ENCODE measurements around the gene LYRM4.

The LYRM4 gene

DNA sequence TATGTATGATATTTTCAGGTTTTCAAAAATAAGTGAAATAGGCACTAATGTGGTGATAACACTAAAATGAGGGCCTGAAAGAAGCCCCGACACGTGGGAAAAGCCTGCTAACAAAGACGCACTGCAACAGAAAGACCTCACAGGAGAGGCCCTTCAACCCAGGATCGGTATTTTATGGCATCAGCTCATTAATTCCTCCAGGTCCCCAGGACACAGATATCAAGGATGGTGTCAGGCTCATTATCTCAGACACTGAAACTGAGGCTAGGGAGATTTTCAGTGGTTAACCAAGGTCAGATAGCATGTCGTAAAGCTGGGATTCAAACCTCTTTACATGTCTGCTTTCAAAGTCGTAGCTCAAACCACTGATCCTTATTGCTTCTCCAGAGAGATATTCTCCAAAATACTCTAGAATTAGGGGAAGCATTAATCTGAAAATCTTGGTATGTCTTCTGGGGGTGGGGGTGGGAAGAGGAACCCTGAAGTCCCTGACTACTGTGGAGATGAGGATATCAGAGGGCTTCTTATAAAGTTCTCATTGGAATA is 111.5 kb downstream of the LYRM4 start:
- H3K36me3 ChIP-seq (ENCODE audit: insufficient read depth, low read length): no peaks in the 10 kb centered on the region
- H3K4me1 ChIP-seq (ENCODE audit: insufficient read depth, low read length): peaks cover 11% of the 10 kb centered on the region
- H3K9me3 ChIP-seq (ENCODE audit: low read length): no peaks in the 10 kb centered on the region
- H3K27me3 ChIP-seq (ENCODE audit: insufficient read depth, low read length): no peaks in the 10 kb centered on the region
- H2AFZ ChIP-seq (ENCODE audit: low read depth, low read length): no peak overlapping the region
- H3K4me3 ChIP-seq (ENCODE audit: low read length): no peak overlapping the region

- no peaks in the 10 kb centered on the region for H3K27me3 ChIP-seq (ENCODE audit: insufficient read depth, low read length)
- H3K9me3 ChIP-seq (ENCODE audit: low read length): no peaks in the 10 kb centered on the region
- H2AFZ ChIP-seq (ENCODE audit: low read depth, low read length): no peak overlapping the region
- no peaks in the 10 kb centered on the region for H3K4me1 ChIP-seq (ENCODE audit: insufficient read depth, low read length)
- no peak overlapping the region for H3K4me3 ChIP-seq (ENCODE audit: low read length)
- H3K36me3 ChIP-seq (ENCODE audit: insufficient read depth, low read length): no peaks in the 10 kb centered on the region
Measured at GRCh38 chr6:5146398-5146797, 114.4 kb downstream of the LYRM4 start.

DNA sequence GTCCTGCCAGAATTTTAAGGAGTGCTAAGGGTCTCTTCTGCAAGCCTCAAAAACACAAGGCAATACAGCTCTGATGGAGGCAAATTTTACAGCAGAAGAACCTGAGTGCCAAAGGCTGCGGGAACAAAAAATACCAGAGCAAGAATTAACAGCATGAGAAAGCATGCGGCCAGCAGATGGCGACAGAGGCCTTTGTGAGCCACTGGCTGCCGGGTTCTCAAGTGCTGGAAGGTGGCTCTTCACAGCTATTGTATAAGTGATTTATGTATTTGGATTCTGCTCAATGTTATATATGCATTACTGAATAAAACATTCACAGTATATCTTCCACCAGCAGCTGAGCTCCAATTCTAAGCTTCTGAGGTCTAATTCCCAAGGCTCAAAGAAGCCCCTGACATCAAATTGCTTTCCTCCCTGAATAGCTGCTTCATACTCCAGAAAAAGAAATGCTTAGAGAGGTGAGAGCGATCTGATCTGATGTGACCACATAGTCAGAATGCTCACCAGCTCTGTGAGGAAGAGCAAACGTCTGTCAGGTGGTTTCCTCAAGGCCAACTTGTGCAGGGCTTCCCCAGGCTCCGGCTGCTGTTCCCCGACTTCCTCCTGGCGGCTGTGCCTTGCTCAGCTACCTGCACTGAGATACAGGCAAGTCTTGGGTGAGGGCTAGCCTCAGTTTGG is 117.0 kb downstream of the LYRM4 start:
- no peak overlapping the region for H3K4me3 ChIP-seq (ENCODE audit: low read length)
- H3K9me3 ChIP-seq (ENCODE audit: low read length): no peaks in the 10 kb centered on the region
- H2AFZ ChIP-seq (ENCODE audit: low read depth, low read length): no peak overlapping the region

GRCh38 chr6:5142915-5143314 is 117.8 kb downstream of the LYRM4 start:
- Histone ChIP-seq H3K4me1 (ENCODE audit: insufficient read depth, low read length) (no peaks in the 10 kb centered on the region), H3K9me3 (ENCODE audit: low read length) (no peaks in the 10 kb centered on the region), H3K36me3 (ENCODE audit: insufficient read depth, low read length) (no peaks in the 10 kb centered on the region), H3K4me3 (ENCODE audit: low read length) (no peak overlapping the region), H3K27me3 (ENCODE audit: insufficient read depth, low read length) (no peaks in the 10 kb centered on the region), H2AFZ (ENCODE audit: low read depth, low read length) (no peak overlapping the region)

More for the DNA sequence above, 117.0 kb downstream of the LYRM4 start:
- Histone ChIP-seq H3K4me1 (ENCODE audit: insufficient read depth, low read length) (no peaks in the 10 kb centered on the region), H3K36me3 (ENCODE audit: insufficient read depth, low read length) (no peaks in the 10 kb centered on the region), H3K27me3 (ENCODE audit: insufficient read depth, low read length) (no peaks in the 10 kb centered on the region)

GRCh38 chr6:5142131-5142530 is 118.6 kb downstream of the LYRM4 start:
- Histone ChIP-seq H3K4me1 (ENCODE audit: insufficient read depth, low read length) (no peaks in the 10 kb centered on the region), H3K27me3 (ENCODE audit: insufficient read depth, low read length) (no peaks in the 10 kb centered on the region), H3K4me3 (ENCODE audit: low read length) (no peak overlapping the region)

GRCh38 chr6:5141046-5141445 is 119.7 kb downstream of the LYRM4 start:
- no peaks in the 10 kb centered on the region for H3K9me3 ChIP-seq (ENCODE audit: low read length)
- no peaks in the 10 kb centered on the region for H3K36me3 ChIP-seq (ENCODE audit: insufficient read depth, low read length)
- H3K4me3 ChIP-seq (ENCODE audit: low read length): no peak overlapping the region
- H3K4me1 ChIP-seq (ENCODE audit: insufficient read depth, low read length): no peaks in the 10 kb centered on the region
- no peak overlapping the region for H2AFZ ChIP-seq (ENCODE audit: low read depth, low read length)
- H3K27me3 ChIP-seq (ENCODE audit: insufficient read depth, low read length): no peaks in the 10 kb centered on the region

More at GRCh38 chr6:5142131-5142530, 118.6 kb downstream of the LYRM4 start:
- no peaks in the 10 kb centered on the region for H3K36me3 ChIP-seq (ENCODE audit: insufficient read depth, low read length)
- no peaks in the 10 kb centered on the region for H3K9me3 ChIP-seq (ENCODE audit: low read length)
- H2AFZ ChIP-seq (ENCODE audit: low read depth, low read length): no peak overlapping the region

GRCh38 chr6:5139828-5140771 is 120.7 kb downstream of the LYRM4 start:
- Histone ChIP-seq H3K4me3 (ENCODE audit: low read length) (no peak overlapping the region), H3K36me3 (ENCODE audit: insufficient read depth, low read length) (no peaks in the 10 kb centered on the region), H3K27me3 (ENCODE audit: insufficient read depth, low read length) (no peaks in the 10 kb centered on the region), H3K9me3 (ENCODE audit: low read length) (no peaks in the 10 kb centered on the region), H3K4me1 (ENCODE audit: insufficient read depth, low read length) (no peaks in the 10 kb centered on the region), H2AFZ (ENCODE audit: low read depth, low read length) (no peak overlapping the region)

DNA sequence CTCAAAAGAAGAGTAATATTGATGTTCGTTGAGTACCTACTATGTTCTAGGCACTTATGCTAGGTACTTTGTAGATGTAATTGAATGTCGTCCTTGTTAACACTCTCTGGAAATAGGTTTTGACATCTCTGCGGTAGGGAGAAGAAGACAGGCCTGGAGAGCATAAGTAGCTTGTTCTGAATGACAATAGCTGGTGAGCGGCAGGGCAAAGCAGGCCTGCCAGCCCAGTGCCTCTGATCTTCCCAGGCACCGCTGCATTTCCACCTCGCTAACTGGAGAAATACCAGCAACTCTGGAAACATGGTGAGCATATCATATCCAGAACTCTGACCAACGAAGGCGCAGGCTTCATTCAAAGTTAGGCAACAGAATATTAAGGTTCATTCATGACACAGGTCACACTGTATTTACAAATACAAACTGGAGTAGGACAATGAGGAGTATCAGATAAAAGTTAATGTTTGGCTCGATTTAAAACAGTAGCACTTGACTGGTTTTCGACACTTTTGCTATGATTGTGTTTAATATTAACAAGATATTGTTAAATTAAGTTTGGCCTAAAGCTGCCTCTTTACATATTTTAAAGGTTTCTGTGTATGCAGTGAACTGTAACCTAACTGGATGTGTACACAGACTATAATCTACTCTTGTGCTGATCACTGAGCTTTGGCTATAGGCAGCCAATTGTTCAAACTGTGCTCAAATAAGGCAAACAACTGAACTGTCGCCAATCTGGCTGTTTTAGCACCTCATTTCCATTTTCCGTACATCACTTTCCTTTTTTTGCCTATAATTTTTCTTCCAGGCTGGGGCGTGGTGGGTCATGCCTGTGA is 121.5 kb downstream of the LYRM4 start:
- Histone ChIP-seq H3K4me1 (ENCODE audit: insufficient read depth, low read length) (no peaks in the 10 kb centered on the region), H3K27me3 (ENCODE audit: insufficient read depth, low read length) (no peaks in the 10 kb centered on the region), H3K4me3 (ENCODE audit: low read length) (no peak overlapping the region), H2AFZ (ENCODE audit: low read depth, low read length) (no peak overlapping the region), H3K9me3 (ENCODE audit: low read length) (no peaks in the 10 kb centered on the region), H3K36me3 (ENCODE audit: insufficient read depth, low read length) (no peaks in the 10 kb centered on the region)

DNA sequence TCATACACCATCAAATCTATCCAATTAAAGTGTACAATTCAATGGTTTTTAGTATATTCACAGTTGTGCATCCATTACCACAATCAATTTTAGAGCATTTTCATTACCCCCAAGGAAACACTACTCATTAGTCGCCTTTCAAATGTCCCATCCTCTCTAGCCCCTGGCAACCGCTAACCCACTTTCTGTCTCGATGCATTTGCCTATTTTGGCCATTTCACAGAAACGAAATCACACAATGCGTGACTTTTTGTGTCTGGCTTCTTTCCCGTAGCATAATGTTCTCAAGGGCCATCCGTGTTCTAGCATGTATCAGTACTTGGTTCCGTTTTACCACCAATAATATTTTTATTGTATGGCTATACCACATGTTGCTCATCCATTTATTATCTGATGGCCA is 123.9 kb downstream of the LYRM4 start:
- no peaks in the 10 kb centered on the region for H3K9me3 ChIP-seq (ENCODE audit: low read length)
- no peaks in the 10 kb centered on the region for H3K27me3 ChIP-seq (ENCODE audit: insufficient read depth, low read length)
- no peak overlapping the region for H2AFZ ChIP-seq (ENCODE audit: low read depth, low read length)
- H3K4me3 ChIP-seq (ENCODE audit: low read length): no peak overlapping the region
- H3K36me3 ChIP-seq (ENCODE audit: insufficient read depth, low read length): no peaks in the 10 kb centered on the region
- H3K4me1 ChIP-seq (ENCODE audit: insufficient read depth, low read length): peaks cover 11% of the 10 kb centered on the region

GRCh38 chr6:5135788-5136376 is 124.9 kb downstream of the LYRM4 start:
- no peak overlapping the region for H2AFZ ChIP-seq (ENCODE audit: low read depth, low read length)
- H3K4me3 ChIP-seq (ENCODE audit: low read length): no peak overlapping the region
- H3K27me3 ChIP-seq (ENCODE audit: insufficient read depth, low read length): no peaks in the 10 kb centered on the region
- peaks cover 19% of the 10 kb centered on the region for H3K4me1 ChIP-seq (ENCODE audit: insufficient read depth, low read length)
- no peaks in the 10 kb centered on the region for H3K9me3 ChIP-seq (ENCODE audit: low read length)
- no peaks in the 10 kb centered on the region for H3K36me3 ChIP-seq (ENCODE audit: insufficient read depth, low read length)

DNA sequence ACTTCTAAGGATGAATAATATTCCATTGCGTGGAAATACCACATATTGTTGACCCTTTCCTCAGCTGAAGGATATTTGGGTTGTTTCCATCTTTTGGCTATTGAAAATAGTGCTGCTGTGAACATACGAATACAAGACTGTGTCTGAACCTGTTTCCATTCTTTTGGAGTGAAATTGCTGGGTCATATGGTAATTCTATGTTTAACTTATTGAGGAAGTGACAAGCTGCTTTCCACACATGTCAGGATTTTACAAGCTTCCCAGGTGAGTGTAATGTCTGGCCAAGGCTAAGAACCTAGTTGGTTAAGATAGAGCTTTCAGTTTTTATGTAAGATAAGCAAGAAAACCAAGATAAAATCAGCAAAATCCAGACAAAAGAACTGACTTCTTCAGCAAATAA is 126.8 kb downstream of the LYRM4 start:
- H3K27me3 ChIP-seq (ENCODE audit: insufficient read depth, low read length): no peaks in the 10 kb centered on the region
- no peaks in the 10 kb centered on the region for H3K36me3 ChIP-seq (ENCODE audit: insufficient read depth, low read length)
- H3K9me3 ChIP-seq (ENCODE audit: low read length): no peaks in the 10 kb centered on the region
- no peak overlapping the region for H2AFZ ChIP-seq (ENCODE audit: low read depth, low read length)
- H3K4me3 ChIP-seq (ENCODE audit: low read length): no peak overlapping the region
- H3K4me1 ChIP-seq (ENCODE audit: insufficient read depth, low read length): peaks cover 19% of the 10 kb centered on the region

GRCh38 chr6:5132731-5133130 is 128.0 kb downstream of the LYRM4 start:
- no peaks in the 10 kb centered on the region for H3K27me3 ChIP-seq (ENCODE audit: insufficient read depth, low read length)
- H3K9me3 ChIP-seq (ENCODE audit: low read length): no peaks in the 10 kb centered on the region
- peaks cover 19% of the 10 kb centered on the region for H3K4me1 ChIP-seq (ENCODE audit: insufficient read depth, low read length)
- no peak overlapping the region for H2AFZ ChIP-seq (ENCODE audit: low read depth, low read length)
- no peaks in the 10 kb centered on the region for H3K36me3 ChIP-seq (ENCODE audit: insufficient read depth, low read length)
- no peak overlapping the region for H3K4me3 ChIP-seq (ENCODE audit: low read length)

Measured in neuron (in vitro differentiated cells).